ENCODE measurements around the gene AURKA.

DNA sequence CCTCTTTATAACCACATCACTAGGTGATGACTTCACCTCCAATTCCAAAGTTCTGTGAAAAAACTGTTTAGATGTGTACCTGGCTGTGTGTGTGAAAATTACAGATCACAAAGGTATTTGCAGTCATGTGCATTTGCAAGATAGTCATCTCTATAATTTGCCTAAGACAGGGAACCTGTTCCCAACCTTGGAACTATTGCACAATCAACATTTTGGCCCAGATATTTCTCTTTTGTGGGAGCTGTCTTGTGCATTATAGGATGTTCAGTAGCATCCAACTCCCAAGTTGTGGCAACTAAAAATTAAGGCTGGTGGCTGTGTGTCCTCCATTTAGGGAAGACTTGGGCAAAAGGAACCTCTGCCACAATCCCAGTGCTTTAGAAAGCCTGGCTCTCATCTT is 67.2 kb downstream of the AURKA start:
- TF ChIP-seq POLR2AphosphoS5 (IDR thresholded peaks at IDR 0.05; ENCODE audit: borderline replicate concordance, low read depth, low read length) (no peak), EZH2 (IDR thresholded peaks at IDR 0.05) (no peak), FOXP2 (optimal IDR thresholded peaks at IDR 0.05; ENCODE audit: control extremely low read depth, extremely low read length, insufficient read depth) (no peak)

All from SK-N-MC (cell line).